Colon (tissue), 2 donors: ENCODE data around the gene LHPP.

Source experiments
- FAIRE-seq: peaks from 2 replicates; lab custom pipeline; 2012; peaks lifted over from hg19 to GRCh38; lab: Jason Lieb, UNC
- donor health status: control.
- donor health status: control.

The LHPP gene

GRCh38 chr10:124659380-124659779, 197.8 kb downstream of the LHPP start:
- no peak for FAIRE-seq

- no peak for FAIRE-seq
Measured at GRCh38 chr10:124660404-124661125, 198.9 kb downstream of the LHPP start.

GRCh38 chr10:124661660-124662180, 200.1 kb downstream of the LHPP start:
- no peak for FAIRE-seq

- FAIRE-seq, result no peak
Measured at GRCh38 chr10:124663228-124663627, 201.6 kb downstream of the LHPP start.
